ENCODE results near the gene ST7.

DNA sequence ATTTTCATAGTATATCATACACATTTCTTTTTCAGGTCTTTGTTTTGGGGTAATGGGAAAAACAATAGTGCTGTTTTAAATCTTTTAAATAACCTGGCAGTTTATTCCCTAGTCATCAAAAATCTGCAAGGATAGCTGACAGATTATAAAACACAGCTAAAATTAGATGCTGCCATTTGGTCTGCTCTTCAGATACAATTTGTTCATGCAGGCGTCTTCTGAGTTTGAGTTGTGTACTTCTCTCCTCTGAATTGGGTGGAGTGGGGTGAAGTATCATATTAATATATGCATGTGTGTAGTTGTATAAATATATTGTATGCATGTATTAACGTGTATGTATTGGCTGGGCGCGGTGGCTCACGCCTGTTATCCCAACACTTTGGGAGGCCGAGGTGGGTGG, 42.9 kb upstream of the ST7 start:
- TF ChIP-seq, protein P1, sequence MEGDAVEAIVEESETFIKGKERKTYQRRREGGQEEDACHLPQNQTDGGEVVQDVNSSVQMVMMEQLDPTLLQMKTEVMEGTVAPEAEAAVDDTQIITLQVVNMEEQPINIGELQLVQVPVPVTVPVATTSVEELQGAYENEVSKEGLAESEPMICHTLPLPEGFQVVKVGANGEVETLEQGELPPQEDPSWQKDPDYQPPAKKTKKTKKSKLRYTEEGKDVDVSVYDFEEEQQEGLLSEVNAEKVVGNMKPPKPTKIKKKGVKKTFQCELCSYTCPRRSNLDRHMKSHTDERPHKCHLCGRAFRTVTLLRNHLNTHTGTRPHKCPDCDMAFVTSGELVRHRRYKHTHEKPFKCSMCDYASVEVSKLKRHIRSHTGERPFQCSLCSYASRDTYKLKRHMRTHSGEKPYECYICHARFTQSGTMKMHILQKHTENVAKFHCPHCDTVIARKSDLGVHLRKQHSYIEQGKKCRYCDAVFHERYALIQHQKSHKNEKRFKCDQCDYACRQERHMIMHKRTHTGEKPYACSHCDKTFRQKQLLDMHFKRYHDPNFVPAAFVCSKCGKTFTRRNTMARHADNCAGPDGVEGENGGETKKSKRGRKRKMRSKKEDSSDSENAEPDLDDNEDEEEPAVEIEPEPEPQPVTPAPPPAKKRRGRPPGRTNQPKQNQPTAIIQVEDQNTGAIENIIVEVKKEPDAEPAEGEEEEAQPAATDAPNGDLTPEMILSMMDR (IDR thresholded peaks at IDR 0.05) = no peak
- TF ChIP-seq POLR2A (IDR thresholded peaks at IDR 0.05) = no peak
- TF ChIP-seq POLR2AphosphoS5 (IDR thresholded peaks at IDR 0.05) = no peak
